ENCODE results near the gene DBX2.
"Not testable (repeated sequence)": the region's sequence is repeated elsewhere in the genome, so short reads cannot be mapped to it uniquely, and the experiment has no call there.

The DBX2 gene

DNA sequence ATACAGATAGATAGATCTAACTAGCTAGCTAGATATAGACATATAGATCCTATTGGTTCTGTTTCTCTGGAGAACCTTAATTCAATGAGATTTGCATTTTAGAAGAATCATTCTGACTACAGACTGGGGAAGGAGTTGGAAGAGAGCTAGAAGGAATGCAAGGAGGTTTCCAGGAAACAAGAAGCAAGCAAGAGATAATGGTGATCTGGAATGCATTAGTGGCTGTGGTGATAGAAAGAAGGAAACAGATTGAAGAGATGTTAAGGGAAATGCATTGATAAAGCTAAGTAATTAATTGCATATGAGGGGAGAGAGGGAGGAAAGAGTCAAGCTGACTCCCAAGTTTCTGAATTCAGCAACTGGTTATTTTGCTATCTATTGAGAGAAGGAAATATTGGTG, 42.7 kb downstream of the DBX2 start:
- no peak for DNase-seq

GRCh38 chr12:44999355-44999754, 51.5 kb downstream of the DBX2 start:
- DNase-seq = no peak

DNA sequence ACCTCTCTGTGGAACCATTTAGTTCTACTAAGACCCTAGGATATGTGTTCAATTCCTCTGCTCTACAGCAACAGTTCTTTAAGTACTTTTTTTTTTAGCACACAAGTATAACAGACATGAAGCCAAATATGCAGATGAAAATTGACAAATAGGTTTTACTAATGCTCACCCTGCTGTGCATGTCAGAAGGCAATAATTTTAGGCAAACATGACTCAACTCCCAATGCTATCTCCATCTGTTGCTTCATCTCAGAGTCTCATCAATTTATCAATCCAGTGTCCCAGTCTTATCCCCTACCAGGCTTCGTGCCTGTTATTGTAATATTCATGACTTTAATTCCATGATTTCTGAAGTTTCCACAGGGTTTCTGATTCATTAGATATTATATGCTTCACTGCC, 57.7 kb downstream of the DBX2 start:
- no peak for DNase-seq

GRCh38 chr12:44984863-44985262, 66.0 kb downstream of the DBX2 start:
- not testable (repeated sequence) for DNase-seq

DNA sequence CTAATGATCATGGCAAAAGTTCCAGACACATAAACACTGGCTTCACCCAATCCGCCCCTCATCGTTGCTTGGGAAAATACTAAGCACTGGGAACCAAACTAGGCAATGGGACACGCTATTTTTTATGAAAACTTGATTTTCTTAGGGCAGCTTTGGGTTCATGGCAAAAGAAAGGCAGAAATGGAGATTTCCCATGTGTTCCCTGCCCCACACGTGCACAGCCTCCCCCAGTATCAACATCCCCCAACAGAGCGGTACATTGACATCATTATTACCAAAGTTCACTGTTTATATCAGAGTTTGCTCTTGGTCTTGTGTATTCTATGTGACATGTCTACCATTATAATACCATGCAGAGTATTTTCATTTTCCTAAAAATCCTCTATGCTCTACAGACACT, 71.0 kb downstream of the DBX2 start:
- no peak for DNase-seq

GRCh38 chr12:44976246-44976645, 74.7 kb downstream of the DBX2 start:
- DNase-seq = no peak

DNA sequence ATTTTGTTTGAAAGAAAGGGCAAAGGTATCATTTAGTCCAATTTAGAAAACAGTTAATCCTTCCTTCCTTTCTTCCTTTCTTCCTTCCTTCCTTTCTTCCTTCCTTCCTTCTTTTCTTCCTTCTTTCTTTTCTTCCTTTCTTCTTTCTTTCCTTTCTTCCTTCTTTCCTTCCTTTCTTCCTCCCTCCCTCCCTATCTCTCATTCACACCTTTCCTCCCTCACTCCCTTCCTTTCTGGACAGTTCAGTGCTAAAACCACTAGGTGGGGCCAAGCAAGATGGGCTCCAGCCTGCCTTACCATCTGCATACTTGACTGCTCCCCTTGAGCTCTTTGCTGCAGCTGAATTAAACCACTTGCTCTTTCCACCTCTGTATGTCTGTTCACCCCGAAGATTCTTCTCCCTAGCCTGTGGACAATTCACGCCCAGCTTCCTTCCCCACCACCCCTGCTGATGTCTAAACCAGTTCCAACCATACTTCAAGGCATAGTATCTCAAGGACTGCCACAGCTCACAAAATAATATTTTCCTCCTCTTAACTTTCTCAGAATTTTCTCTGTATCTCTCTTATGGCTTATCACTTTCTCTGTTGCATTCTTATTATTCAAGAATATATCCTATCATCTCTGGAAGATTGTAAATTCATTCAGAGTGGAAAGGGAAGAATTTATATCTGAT, 78.0 kb downstream of the DBX2 start:
- no peak for DNase-seq

DNA sequence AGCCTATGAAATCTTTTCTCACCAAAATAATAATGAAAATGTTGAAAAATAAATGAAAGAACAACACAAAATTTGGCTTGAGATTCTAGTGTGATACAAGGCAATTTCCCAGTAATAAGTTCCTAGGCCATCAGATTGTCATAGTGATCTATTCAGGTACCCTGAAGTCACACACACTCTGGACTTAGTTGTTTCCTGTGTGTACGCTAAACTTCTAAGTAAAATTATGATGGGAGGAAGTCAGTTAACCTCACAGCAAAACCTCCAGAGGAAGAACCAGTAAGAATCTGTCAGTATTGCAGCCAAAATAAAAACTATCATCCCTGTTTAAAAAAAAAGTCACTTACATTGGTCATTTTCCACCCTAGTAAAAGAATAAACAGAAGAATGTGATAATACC, 81.9 kb downstream of the DBX2 start:
- DNase-seq = no peak
